ENCODE results near the gene MT1HL1. TPM values are rescaled to one million over a fixed set of nuclear protein-coding genes. Genes with fewer than 3 reads are reported as not detected.

Gene MT1HL1
- polyA plus RNA-seq, 1 of the 3 experiments (the other 2 are of a cell fraction), result not detected

DNA sequence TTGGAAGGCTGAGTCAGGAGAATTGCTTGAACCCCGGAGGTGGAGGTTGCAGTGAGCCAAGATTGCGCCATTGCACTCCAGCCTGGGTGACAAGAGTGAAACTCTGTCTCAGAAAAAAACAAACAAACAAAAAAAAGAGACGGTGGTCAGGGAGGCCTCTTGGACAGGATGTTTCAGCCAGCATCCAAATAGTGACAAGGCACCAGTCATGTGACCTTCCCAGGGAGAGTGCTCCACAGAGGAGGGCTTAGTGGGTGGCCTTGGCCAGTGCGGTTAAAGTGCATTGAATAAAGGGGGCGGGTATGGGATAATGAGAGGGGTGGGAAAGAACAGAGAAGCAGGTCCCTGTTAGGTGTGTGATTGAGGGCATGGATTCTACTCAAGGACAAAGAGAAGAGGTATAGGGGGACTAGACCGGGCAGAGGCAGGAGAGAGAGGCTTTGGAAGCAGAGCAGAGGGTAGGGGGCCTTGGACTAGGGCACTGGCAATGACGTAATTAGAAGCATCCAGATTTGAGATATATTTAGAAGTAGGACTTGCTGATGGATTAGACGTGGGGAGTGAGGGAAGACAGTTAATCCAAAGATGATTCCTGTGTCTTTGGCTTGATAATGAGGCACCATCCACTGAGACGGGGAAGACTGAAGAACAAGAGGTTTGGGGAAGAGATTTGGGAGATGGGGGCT is 25.8 kb upstream of the MT1HL1 start:
- H3K9me3 ChIP-seq, result peaks cover 4% of the 10 kb centered on the region; the same call in 1 of the 2 replicates
- CTCF ChIA-PET, result no interaction called here

DNA sequence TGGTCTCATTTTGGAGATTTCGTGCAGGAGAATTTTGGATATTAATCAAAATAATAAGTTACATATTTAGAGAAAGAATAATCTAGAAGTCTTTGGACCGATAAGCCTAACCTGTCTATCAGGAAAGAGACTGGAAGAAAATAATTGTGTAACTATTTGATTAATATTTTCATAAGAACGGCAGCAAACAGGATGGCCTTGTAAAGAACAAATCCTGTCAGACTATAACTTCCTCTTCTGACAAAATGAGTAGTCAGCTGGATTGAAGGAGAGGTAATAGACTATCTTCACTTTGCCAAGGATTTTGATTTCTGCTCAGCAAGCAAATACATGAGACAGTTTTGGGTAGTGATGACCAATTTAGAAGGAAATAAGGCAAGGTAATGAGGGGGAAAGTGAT is 25.0 kb upstream of the MT1HL1 start:
- H3K4me2 ChIP-seq, result no peak overlapping the region
- H3K27ac ChIP-seq (ENCODE audit: low read depth in 2 of 2, low read length in 1 of 2), result no peak overlapping the region
- POLR2A ChIA-PET, result no interaction called here
- no peak for DNase-seq
- CTCF ChIA-PET, result no interaction called here
- H3K36me3 ChIP-seq (replicated peaks in 1 of 2; ENCODE audit: control insufficient read depth in 1 of 2, insufficient read depth in 2 of 2, low read length in 1 of 2), result no peaks in the 10 kb centered on the region
- no peak overlapping the region for H3K9ac ChIP-seq
- H3K27me3 ChIP-seq (ENCODE audit: insufficient read depth), result no peaks in the 10 kb centered on the region
- no peak overlapping the region for H3K4me3 ChIP-seq (ENCODE audit: low read depth in 2 of 2, low read length in 1 of 2)
- no peaks in the 10 kb centered on the region for H3K9me2 ChIP-seq
- TF ChIP-seq FOXM1 (IDR thresholded peaks at IDR 0.05; ENCODE audit: low read depth), result no peak
- no peak for TF ChIP-seq TEAD4 (IDR thresholded peaks at IDR 0.05; ENCODE audit: borderline replicate concordance, insufficient read depth)
- TF ChIP-seq EZH2phosphoT487 (IDR thresholded peaks at IDR 0.05; ENCODE audit: borderline replicate concordance, low read depth), result no peak
- no peak for TF ChIP-seq RCOR1 (IDR thresholded peaks at IDR 0.05; ENCODE audit: low read length)
- TF ChIP-seq NRF1 (IDR thresholded peaks at IDR 0.05; ENCODE audit: low read depth, low read length), result no peak
- no peak for TF ChIP-seq EP300 (IDR thresholded peaks at IDR 0.05; ENCODE audit: borderline replicate concordance in 1 of 2, low read depth in 1 of 2, low read length in 1 of 2)
- TF ChIP-seq, protein P1, sequence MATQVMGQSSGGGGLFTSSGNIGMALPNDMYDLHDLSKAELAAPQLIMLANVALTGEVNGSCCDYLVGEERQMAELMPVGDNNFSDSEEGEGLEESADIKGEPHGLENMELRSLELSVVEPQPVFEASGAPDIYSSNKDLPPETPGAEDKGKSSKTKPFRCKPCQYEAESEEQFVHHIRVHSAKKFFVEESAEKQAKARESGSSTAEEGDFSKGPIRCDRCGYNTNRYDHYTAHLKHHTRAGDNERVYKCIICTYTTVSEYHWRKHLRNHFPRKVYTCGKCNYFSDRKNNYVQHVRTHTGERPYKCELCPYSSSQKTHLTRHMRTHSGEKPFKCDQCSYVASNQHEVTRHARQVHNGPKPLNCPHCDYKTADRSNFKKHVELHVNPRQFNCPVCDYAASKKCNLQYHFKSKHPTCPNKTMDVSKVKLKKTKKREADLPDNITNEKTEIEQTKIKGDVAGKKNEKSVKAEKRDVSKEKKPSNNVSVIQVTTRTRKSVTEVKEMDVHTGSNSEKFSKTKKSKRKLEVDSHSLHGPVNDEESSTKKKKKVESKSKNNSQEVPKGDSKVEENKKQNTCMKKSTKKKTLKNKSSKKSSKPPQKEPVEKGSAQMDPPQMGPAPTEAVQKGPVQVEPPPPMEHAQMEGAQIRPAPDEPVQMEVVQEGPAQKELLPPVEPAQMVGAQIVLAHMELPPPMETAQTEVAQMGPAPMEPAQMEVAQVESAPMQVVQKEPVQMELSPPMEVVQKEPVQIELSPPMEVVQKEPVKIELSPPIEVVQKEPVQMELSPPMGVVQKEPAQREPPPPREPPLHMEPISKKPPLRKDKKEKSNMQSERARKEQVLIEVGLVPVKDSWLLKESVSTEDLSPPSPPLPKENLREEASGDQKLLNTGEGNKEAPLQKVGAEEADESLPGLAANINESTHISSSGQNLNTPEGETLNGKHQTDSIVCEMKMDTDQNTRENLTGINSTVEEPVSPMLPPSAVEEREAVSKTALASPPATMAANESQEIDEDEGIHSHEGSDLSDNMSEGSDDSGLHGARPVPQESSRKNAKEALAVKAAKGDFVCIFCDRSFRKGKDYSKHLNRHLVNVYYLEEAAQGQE (IDR thresholded peaks at IDR 0.05; ENCODE audit: low read depth, low read length), result no peak
- TF ChIP-seq, protein P2, sequence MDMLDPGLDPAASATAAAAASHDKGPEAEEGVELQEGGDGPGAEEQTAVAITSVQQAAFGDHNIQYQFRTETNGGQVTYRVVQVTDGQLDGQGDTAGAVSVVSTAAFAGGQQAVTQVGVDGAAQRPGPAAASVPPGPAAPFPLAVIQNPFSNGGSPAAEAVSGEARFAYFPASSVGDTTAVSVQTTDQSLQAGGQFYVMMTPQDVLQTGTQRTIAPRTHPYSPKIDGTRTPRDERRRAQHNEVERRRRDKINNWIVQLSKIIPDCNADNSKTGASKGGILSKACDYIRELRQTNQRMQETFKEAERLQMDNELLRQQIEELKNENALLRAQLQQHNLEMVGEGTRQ (IDR thresholded peaks at IDR 0.05; ENCODE audit: borderline replicate concordance, low read depth, low read length), result no peak
- TF ChIP-seq JUND (IDR thresholded peaks at IDR 0.05), result no peak
- TF ChIP-seq, protein P3, sequence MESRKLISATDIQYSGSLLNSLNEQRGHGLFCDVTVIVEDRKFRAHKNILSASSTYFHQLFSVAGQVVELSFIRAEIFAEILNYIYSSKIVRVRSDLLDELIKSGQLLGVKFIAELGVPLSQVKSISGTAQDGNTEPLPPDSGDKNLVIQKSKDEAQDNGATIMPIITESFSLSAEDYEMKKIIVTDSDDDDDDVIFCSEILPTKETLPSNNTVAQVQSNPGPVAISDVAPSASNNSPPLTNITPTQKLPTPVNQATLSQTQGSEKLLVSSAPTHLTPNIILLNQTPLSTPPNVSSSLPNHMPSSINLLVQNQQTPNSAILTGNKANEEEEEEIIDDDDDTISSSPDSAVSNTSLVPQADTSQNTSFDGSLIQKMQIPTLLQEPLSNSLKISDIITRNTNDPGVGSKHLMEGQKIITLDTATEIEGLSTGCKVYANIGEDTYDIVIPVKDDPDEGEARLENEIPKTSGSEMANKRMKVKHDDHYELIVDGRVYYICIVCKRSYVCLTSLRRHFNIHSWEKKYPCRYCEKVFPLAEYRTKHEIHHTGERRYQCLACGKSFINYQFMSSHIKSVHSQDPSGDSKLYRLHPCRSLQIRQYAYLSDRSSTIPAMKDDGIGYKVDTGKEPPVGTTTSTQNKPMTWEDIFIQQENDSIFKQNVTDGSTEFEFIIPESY (IDR thresholded peaks at IDR 0.05; ENCODE audit: borderline replicate concordance, low read depth), result no peak
- no peak for TF ChIP-seq YY1 (IDR thresholded peaks at IDR 0.05; ENCODE audit: low read depth)
- no peak for TF ChIP-seq NFIC (IDR thresholded peaks at IDR 0.05; ENCODE audit: borderline replicate concordance)
- TF ChIP-seq, protein P4, sequence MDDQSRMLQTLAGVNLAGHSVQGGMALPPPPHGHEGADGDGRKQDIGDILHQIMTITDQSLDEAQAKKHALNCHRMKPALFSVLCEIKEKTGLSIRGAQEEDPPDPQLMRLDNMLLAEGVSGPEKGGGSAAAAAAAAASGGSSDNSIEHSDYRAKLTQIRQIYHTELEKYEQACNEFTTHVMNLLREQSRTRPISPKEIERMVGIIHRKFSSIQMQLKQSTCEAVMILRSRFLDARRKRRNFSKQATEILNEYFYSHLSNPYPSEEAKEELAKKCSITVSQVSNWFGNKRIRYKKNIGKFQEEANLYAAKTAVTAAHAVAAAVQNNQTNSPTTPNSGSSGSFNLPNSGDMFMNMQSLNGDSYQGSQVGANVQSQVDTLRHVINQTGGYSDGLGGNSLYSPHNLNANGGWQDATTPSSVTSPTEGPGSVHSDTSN (IDR thresholded peaks at IDR 0.05), result no peak
- no peak for TF ChIP-seq RAD21 (IDR thresholded peaks at IDR 0.05; ENCODE audit: low read length)
- no peak for TF ChIP-seq FOXJ3 (CRISPR knock-in tag; IDR thresholded peaks at IDR 0.05)
- no peak for TF ChIP-seq CHD2 (IDR thresholded peaks at IDR 0.05; ENCODE audit: low read length, partially characterized antibody)
- TF ChIP-seq GABPA (IDR thresholded peaks at IDR 0.05; ENCODE audit: low read depth), result no peak
- no peak for TF ChIP-seq MXI1 (IDR thresholded peaks at IDR 0.05; ENCODE audit: low read depth, low read length)
- no peak for TF ChIP-seq GATA2 (CRISPR knock-in tag; IDR thresholded peaks at IDR 0.05)
- no peaks in the 10 kb centered on the region for H3K4me1 ChIP-seq (ENCODE audit: control insufficient read depth in 1 of 2, insufficient read depth in 2 of 2, low read depth in 1 of 2, low read length in 1 of 2)
- peaks cover 4% of the 10 kb centered on the region; the same call in 1 of the 2 replicates for H3K9me3 ChIP-seq
- no peak overlapping the region for H2AFZ ChIP-seq (ENCODE audit: low read depth)
- H3K79me2 ChIP-seq (ENCODE audit: insufficient read depth), result no peaks in the 10 kb centered on the region
- WGBS (ENCODE audit: low lambda C conversion rate), result 32% methylated on average over 3 of the region's 3 CpGs
- no peaks in the 10 kb centered on the region for H3F3A ChIP-seq (replicated peaks; ENCODE audit: insufficient read depth)
- H4K20me1 ChIP-seq (ENCODE audit: insufficient read depth), result no peaks in the 10 kb centered on the region

More for the DNA sequence above, 25.8 kb upstream of the MT1HL1 start:
- TF ChIP-seq MXI1 (IDR thresholded peaks at IDR 0.05; ENCODE audit: low read depth, low read length), result no peak
- H3K27me3 ChIP-seq (ENCODE audit: insufficient read depth), result no peaks in the 10 kb centered on the region
- POLR2A ChIA-PET, result no interaction called here
- H3K9me2 ChIP-seq, result no peaks in the 10 kb centered on the region
- no peak overlapping the region for H2AFZ ChIP-seq (ENCODE audit: low read depth)
- H3K4me1 ChIP-seq (ENCODE audit: control insufficient read depth in 1 of 2, insufficient read depth in 2 of 2, low read depth in 1 of 2, low read length in 1 of 2), result no peaks in the 10 kb centered on the region
- no peaks in the 10 kb centered on the region for H3F3A ChIP-seq (replicated peaks; ENCODE audit: insufficient read depth)
- no peak overlapping the region for H3K27ac ChIP-seq (ENCODE audit: low read depth in 2 of 2, low read length in 1 of 2)
- H3K4me3 ChIP-seq (ENCODE audit: low read depth in 2 of 2, low read length in 1 of 2), result no peak overlapping the region
- 29% methylated on average over 9 of the region's 9 CpGs for WGBS (ENCODE audit: low lambda C conversion rate)
- H3K79me2 ChIP-seq (ENCODE audit: insufficient read depth), result no peaks in the 10 kb centered on the region
- H3K36me3 ChIP-seq (replicated peaks in 1 of 2; ENCODE audit: control insufficient read depth in 1 of 2, insufficient read depth in 2 of 2, low read length in 1 of 2), result no peaks in the 10 kb centered on the region
- no peaks in the 10 kb centered on the region for H4K20me1 ChIP-seq (ENCODE audit: insufficient read depth)
- DNase-seq, result no peak
- no peak overlapping the region for H3K4me2 ChIP-seq
- H3K9ac ChIP-seq, result no peak overlapping the region
